ENCODE measurements around the gene PPP2R5C. TPM values are rescaled to one million over a fixed set of nuclear protein-coding genes. Genes with fewer than 3 reads are reported as not detected.
A peak's percentile ranks its signal among the peaks of the same experiment; 100 is the strongest.

Gene PPP2R5C
- total and polyA plus RNA-seq, 2 of the 8 experiments (the other 6 are each of a cell fraction or from before 2014, with no cell fraction given), result 49.6 to 95.9 TPM

- TF ChIP-seq CREB1 (IDR thresholded peaks at IDR 0.05), result peak; percentile 100
- no peak for TF ChIP-seq SUZ12 (IDR thresholded peaks at IDR 0.05; ENCODE audit: low read length)
- TF ChIP-seq BCL11A (IDR thresholded peaks at IDR 0.05; ENCODE audit: low read depth in 2 of 2, low read length in 2 of 2), result no peak
- peak; percentile 90 for TF ChIP-seq SP1 (IDR thresholded peaks at IDR 0.05; ENCODE audit: low read depth, low read length)
- TF ChIP-seq KDM5A (IDR thresholded peaks at IDR 0.05; ENCODE audit: low read length), result peak; percentile 79
- peak; percentile 99 for TF ChIP-seq USF2 (IDR thresholded peaks at IDR 0.05; ENCODE audit: low read length)
- peak; percentile 73 for TF ChIP-seq KDM1A (IDR thresholded peaks at IDR 0.05; ENCODE audit: borderline replicate concordance, low read length)
- peak; percentile 72 for TF ChIP-seq MAX (IDR thresholded peaks at IDR 0.05)
- no peak for TF ChIP-seq CBX8 (IDR thresholded peaks at IDR 0.05; ENCODE audit: borderline replicate concordance, low read depth, low read length)
- TF ChIP-seq SIRT6 (IDR thresholded peaks at IDR 0.05; ENCODE audit: low read length), result no peak
- TF ChIP-seq SP4 (IDR thresholded peaks at IDR 0.05; ENCODE audit: low read length), result peak; percentile 99
- TF ChIP-seq CEBPB (IDR thresholded peaks at IDR 0.05; ENCODE audit: low read depth, low read length), result peak; percentile 96
- no peak for TF ChIP-seq CBX5 (IDR thresholded peaks at IDR 0.05; ENCODE audit: low read depth, low read length)
- no peak for TF ChIP-seq CTCF (IDR thresholded peaks at IDR 0.05; ENCODE audit: control extremely low read depth in 1 of 3, insufficient read depth in 1 of 3, low read depth in 1 of 3, low read length in 3 of 3)
- TF ChIP-seq RFX5 (IDR thresholded peaks at IDR 0.05; ENCODE audit: borderline replicate concordance, low read depth, low read length), result no peak
- peak; percentile 82 for TF ChIP-seq SRF (IDR thresholded peaks at IDR 0.05; ENCODE audit: low read depth, low read length)
Measured at GRCh38 chr14:101947904-101948665, 186.6 kb downstream of the PPP2R5C start (continued).
